ENCODE results near the gene LAMP5.

Gene LAMP5

GRCh38 chr20:9572670-9573069 lies 58.3 kb downstream of the LAMP5 start:
- Histone ChIP-seq H3K9me3 (ENCODE audit: control insufficient read depth, insufficient read depth, low read length) (no peaks in the 10 kb centered on the region), H3K27ac (ENCODE audit: low read depth, low read length) (peak overlapping the region; percentile 98), H3K9ac (ENCODE audit: low read depth, low read length) (peak overlapping the region; percentile 38), H3K4me3 (ENCODE audit: low read depth, low read length) (peak overlapping the region; percentile 37), H3K36me3 (ENCODE audit: control insufficient read depth, insufficient read depth, low read length) (no peaks in the 10 kb centered on the region), H3K27me3 (ENCODE audit: control insufficient read depth, insufficient read depth, low read length) (peaks cover 64% of the 10 kb centered on the region), H3K4me1 (ENCODE audit: control insufficient read depth, insufficient read depth, low read length) (peaks cover 60% of the 10 kb centered on the region)

- peaks cover 64% of the 10 kb centered on the region for H3K27me3 ChIP-seq (ENCODE audit: control insufficient read depth, insufficient read depth, low read length)
- peak overlapping the region; percentile 31 for H3K9ac ChIP-seq (ENCODE audit: low read depth, low read length)
- peak overlapping the region; percentile 98 for H3K27ac ChIP-seq (ENCODE audit: low read depth, low read length)
- no peaks in the 10 kb centered on the region for H3K9me3 ChIP-seq (ENCODE audit: control insufficient read depth, insufficient read depth, low read length)
- H3K4me1 ChIP-seq (ENCODE audit: control insufficient read depth, insufficient read depth, low read length) = peaks cover 60% of the 10 kb centered on the region
- H3K36me3 ChIP-seq (ENCODE audit: control insufficient read depth, insufficient read depth, low read length) = no peaks in the 10 kb centered on the region
- H3K4me3 ChIP-seq (ENCODE audit: low read depth, low read length) = peak overlapping the region; percentile 31
Measured at GRCh38 chr20:9573335-9574151, 59.2 kb downstream of the LAMP5 start.

- Histone ChIP-seq H3K27me3 (ENCODE audit: control insufficient read depth, insufficient read depth, low read length) (peaks cover 62% of the 10 kb centered on the region), H3K9ac (ENCODE audit: low read depth, low read length) (no peak overlapping the region)
Measured at GRCh38 chr20:9574181-9574580, 59.8 kb downstream of the LAMP5 start.

GRCh38 chr20:9574776-9575175 lies 60.4 kb downstream of the LAMP5 start:
- Histone ChIP-seq H3K9me3 (ENCODE audit: control insufficient read depth, insufficient read depth, low read length) (no peaks in the 10 kb centered on the region), H3K27me3 (ENCODE audit: control insufficient read depth, insufficient read depth, low read length) (peaks cover 58% of the 10 kb centered on the region), H3K9ac (ENCODE audit: low read depth, low read length) (no peak overlapping the region), H3K27ac (ENCODE audit: low read depth, low read length) (peak overlapping the region; percentile 98), H3K36me3 (ENCODE audit: control insufficient read depth, insufficient read depth, low read length) (no peaks in the 10 kb centered on the region), H3K4me1 (ENCODE audit: control insufficient read depth, insufficient read depth, low read length) (peaks cover 60% of the 10 kb centered on the region), H3K4me3 (ENCODE audit: low read depth, low read length) (peak overlapping the region; percentile 31; the same call in 1 of the 2 replicates)

More at GRCh38 chr20:9574181-9574580, 59.8 kb downstream of the LAMP5 start:
- Histone ChIP-seq H3K4me1 (ENCODE audit: control insufficient read depth, insufficient read depth, low read length) (peaks cover 60% of the 10 kb centered on the region), H3K36me3 (ENCODE audit: control insufficient read depth, insufficient read depth, low read length) (no peaks in the 10 kb centered on the region), H3K4me3 (ENCODE audit: low read depth, low read length) (peak overlapping the region; percentile 31; the same call in 1 of the 2 replicates), H3K9me3 (ENCODE audit: control insufficient read depth, insufficient read depth, low read length) (no peaks in the 10 kb centered on the region), H3K27ac (ENCODE audit: low read depth, low read length) (peak overlapping the region; percentile 98)

- no peak overlapping the region for H3K4me3 ChIP-seq (ENCODE audit: low read depth, low read length)
- H3K9ac ChIP-seq (ENCODE audit: low read depth, low read length) = no peak overlapping the region
- H3K4me1 ChIP-seq (ENCODE audit: control insufficient read depth, insufficient read depth, low read length) = peaks cover 60% of the 10 kb centered on the region
- H3K27ac ChIP-seq (ENCODE audit: low read depth, low read length) = no peak overlapping the region
- H3K27me3 ChIP-seq (ENCODE audit: control insufficient read depth, insufficient read depth, low read length) = peaks cover 53% of the 10 kb centered on the region
- H3K9me3 ChIP-seq (ENCODE audit: control insufficient read depth, insufficient read depth, low read length) = no peaks in the 10 kb centered on the region
- no peaks in the 10 kb centered on the region for H3K36me3 ChIP-seq (ENCODE audit: control insufficient read depth, insufficient read depth, low read length)
Measured at GRCh38 chr20:9575836-9576235, 61.4 kb downstream of the LAMP5 start.

- no peak overlapping the region for H3K9ac ChIP-seq (ENCODE audit: low read depth, low read length)
- H3K4me1 ChIP-seq (ENCODE audit: control insufficient read depth, insufficient read depth, low read length) = peaks cover 56% of the 10 kb centered on the region
- H3K36me3 ChIP-seq (ENCODE audit: control insufficient read depth, insufficient read depth, low read length) = no peaks in the 10 kb centered on the region
- H3K27me3 ChIP-seq (ENCODE audit: control insufficient read depth, insufficient read depth, low read length) = peaks cover 45% of the 10 kb centered on the region
- peak overlapping the region; percentile 39 for H3K27ac ChIP-seq (ENCODE audit: low read depth, low read length)
- H3K9me3 ChIP-seq (ENCODE audit: control insufficient read depth, insufficient read depth, low read length) = no peaks in the 10 kb centered on the region
- no peak overlapping the region for H3K4me3 ChIP-seq (ENCODE audit: low read depth, low read length)
Measured at GRCh38 chr20:9576695-9577094, 62.3 kb downstream of the LAMP5 start.

GRCh38 chr20:9577397-9577796 lies 63.0 kb downstream of the LAMP5 start:
- Histone ChIP-seq H3K9me3 (ENCODE audit: control insufficient read depth, insufficient read depth, low read length) (no peaks in the 10 kb centered on the region), H3K4me3 (ENCODE audit: low read depth, low read length) (no peak overlapping the region), H3K4me1 (ENCODE audit: control insufficient read depth, insufficient read depth, low read length) (peaks cover 50% of the 10 kb centered on the region), H3K27me3 (ENCODE audit: control insufficient read depth, insufficient read depth, low read length) (peaks cover 40% of the 10 kb centered on the region), H3K36me3 (ENCODE audit: control insufficient read depth, insufficient read depth, low read length) (no peaks in the 10 kb centered on the region), H3K9ac (ENCODE audit: low read depth, low read length) (no peak overlapping the region), H3K27ac (ENCODE audit: low read depth, low read length) (no peak overlapping the region)

GRCh38 chr20:9578594-9578993 lies 64.2 kb downstream of the LAMP5 start:
- Histone ChIP-seq H3K36me3 (ENCODE audit: control insufficient read depth, insufficient read depth, low read length) (no peaks in the 10 kb centered on the region), H3K4me1 (ENCODE audit: control insufficient read depth, insufficient read depth, low read length) (peaks cover 39% of the 10 kb centered on the region), H3K4me3 (ENCODE audit: low read depth, low read length) (no peak overlapping the region), H3K9me3 (ENCODE audit: control insufficient read depth, insufficient read depth, low read length) (no peaks in the 10 kb centered on the region), H3K27ac (ENCODE audit: low read depth, low read length) (no peak overlapping the region), H3K9ac (ENCODE audit: low read depth, low read length) (no peak overlapping the region), H3K27me3 (ENCODE audit: control insufficient read depth, insufficient read depth, low read length) (peaks cover 34% of the 10 kb centered on the region)
